Measurements from ENCODE around the gene INO80B. TPM values are rescaled to one million over a fixed set of nuclear protein-coding genes. Genes with fewer than 3 reads are reported as not detected.

Gene INO80B
- total and polyA plus RNA-seq, 9 of the 15 experiments (the other 6 are each of a cell fraction or from before 2014, with no cell fraction given), result 0.41 to 22.6 (median 9.0) TPM

GRCh38 chr2:74423231-74424095 is 31.4 kb upstream of the INO80B start (continued):
- no peak for TF ChIP-seq IRF9 (tag; IDR thresholded peaks at IDR 0.05)
- TF ChIP-seq EP300 (IDR thresholded peaks at IDR 0.05; ENCODE audit: low read length), result no peak

- no peak for DNase-seq (ENCODE audit: extremely low read depth in 1 of 4, low spot score in 3 of 4)
- no TSS peak for BruUV-seq (replicated peaks)
- no peak overlapping the region for H3K4me2 ChIP-seq (ENCODE audit: insufficient read depth, low read length)
- H4K20me1 ChIP-seq (replicated peaks; ENCODE audit: control insufficient read depth, insufficient read depth, low read length), result no peaks in the 10 kb centered on the region
- no peaks in the 10 kb centered on the region for H3K9me1 ChIP-seq (ENCODE audit: control insufficient read depth, insufficient read depth, low read length)
- FAIRE-seq, result no peak
- ChIA-PET POLR2A (interaction anchor here (0.5 to 0.7 kb wide), 3 partner anchors 47 to 604 kb away, joined by 3 read pairs; no protein-coding TSS in a partner anchor), CTCF (ENCODE audit: low intra/inter-chr PET ratio) (no interaction called here)
- in situ Hi-C loops (cut with MboI) (no loop called here), intact Hi-C loops (cut with micrococcal nuclease) (loop anchor here (5.0 kb wide), 1 partner anchor 163 kb away; no protein-coding TSS in a partner anchor)
- no peak overlapping the region for H2AFZ ChIP-seq (ENCODE audit: low read depth, low read length)
- TF ChIP-seq CREB3 (tag; conservative IDR thresholded peaks at IDR 0.05; ENCODE audit: low read depth), result no peak
- TF ChIP-seq JUND (IDR thresholded peaks at IDR 0.05; ENCODE audit: borderline replicate concordance, low read depth, low read length), result no peak
- TF ChIP-seq JUND (tag; IDR thresholded peaks at IDR 0.05; ENCODE audit: borderline replicate concordance, low read depth, low read length), result no peak
- TF ChIP-seq TAL1 (IDR thresholded peaks at IDR 0.05), result no peak
- no peak for TF ChIP-seq ZNF23 (CRISPR knock-in tag; IDR thresholded peaks at IDR 0.05)
- TF ChIP-seq BMI1 (IDR thresholded peaks at IDR 0.05; ENCODE audit: low read length), result no peak
- no peak for TF ChIP-seq ZNF778 (CRISPR knock-in tag; IDR thresholded peaks at IDR 0.05)
- no peak for TF ChIP-seq YY1 (IDR thresholded peaks at IDR 0.05; ENCODE audit: borderline replicate concordance in 1 of 3, control insufficient read depth in 1 of 3, extremely low read depth in 1 of 3, insufficient read depth in 3 of 3, insufficient read length in 1 of 3, insufficient replicate concordance in 2 of 3, low read depth in 1 of 3, low read length in 2 of 3)
- TF ChIP-seq MBD1 (CRISPR knock-in tag; IDR thresholded peaks at IDR 0.05), result no peak
- no peak for TF ChIP-seq NFE2 (IDR thresholded peaks at IDR 0.05; ENCODE audit: low read depth)
- no peak for TF ChIP-seq IRF1 (CRISPR knock-in tag; IDR thresholded peaks at IDR 0.05; ENCODE audit: borderline replicate concordance)
- H3K27me3 ChIP-seq (ENCODE audit: control insufficient read depth in 2 of 2, insufficient read depth in 2 of 2, low read length in 2 of 2), result peaks cover 2 to 8% of the 10 kb centered on the region in 2 experiments; a peak in 2 of 5 replicates
- H3K4me3 ChIP-seq, result no peak overlapping the region
- ATAC-seq, result no peak
- H3K36me3 ChIP-seq (ENCODE audit: control insufficient read depth, insufficient read depth, low read length), result no peaks in the 10 kb centered on the region
- no peak overlapping the region for H3K9ac ChIP-seq (ENCODE audit: insufficient read depth in 1 of 2, low read depth in 2 of 2, low read length in 2 of 2)
- no peaks in the 10 kb centered on the region for H3K9me3 ChIP-seq (replicated peaks; ENCODE audit: control insufficient read depth, insufficient read depth, low read depth, low read length)
- no peaks in the 10 kb centered on the region for H3K79me2 ChIP-seq (ENCODE audit: control insufficient read depth, insufficient read depth, low read length)
- H3K27ac ChIP-seq (ENCODE audit: extremely low read depth, low read depth, low read length), result no peak overlapping the region
- peaks cover 5 to 22% of the 10 kb centered on the region in 2 experiments; a peak in 3 of 5 replicates for H3K4me1 ChIP-seq (replicated peaks in 1 of 2; ENCODE audit: control insufficient read depth in 2 of 2, insufficient read depth in 2 of 2, low read length in 2 of 2)
- WGBS (ENCODE audit: insufficient coverage, low coverage, missing lambda C conversion rate), result 16% methylated on average over 5 of the region's 5 CpGs
Observed at GRCh38 chr2:74424139-74424992, 30.5 kb upstream of the INO80B start.

All from K562 (cell line).